Fibroblast of lung (primary cell): Measurements from ENCODE around the gene CIDEC. TPM values are rescaled to one million over a fixed set of nuclear protein-coding genes. Genes with fewer than 3 reads are reported as not detected.

Experiments used
- DNase-seq, 2 donors: peaks; one replicate each; pipeline versions ENCODE4 v3.0.0 to v3.0.0-alpha.2; 2010; ENCODE audit warnings: low read depth in 2 of 2
- H2AFZ ChIP-seq: 2 replicates; pipeline ENCODE4 v1.5.1; 2012; ENCODE audit warnings: low read length, control low read depth, inconsistent platforms
- H3K27ac ChIP-seq: 2 replicates; pipeline ENCODE4 v1.5.1; 2011; ENCODE audit warnings: low read length, control low read depth; ENCODE audit not compliant: insufficient read depth
- H3K27me3 ChIP-seq: 2 replicates; pipeline ENCODE4 v1.5.1; 2011; ENCODE audit warnings: mild to moderate bottlenecking, low read length; ENCODE audit not compliant: control insufficient read depth, insufficient read depth
- H3K36me3 ChIP-seq: 2 replicates; pipeline ENCODE4 v1.5.1; 2011; ENCODE audit warnings: low read length; ENCODE audit not compliant: control insufficient read depth, insufficient read depth
- H3K4me1 ChIP-seq: 2 replicates; pipeline ENCODE4 v1.5.1; 2011; ENCODE audit warnings: low read length; ENCODE audit not compliant: control insufficient read depth, insufficient read depth; ENCODE audit errors: extremely low read depth
- H3K4me2 ChIP-seq: 2 replicates; pipeline ENCODE4 v1.5.1; 2011; ENCODE audit warnings: low read length, control low read depth; ENCODE audit not compliant: insufficient read depth; ENCODE audit errors: extremely low read depth
- H3K4me3 ChIP-seq, 4 experiments: fragments of 200-600 bp in 1 of 4; sonication (generic) in 1 of 4; replicated peaks in 1 of 4; 2 replicates each; pipeline ENCODE4 v1.5.1; 2011 to 2016; ENCODE audit warnings: low read length in 4 of 4, low read depth in 3 of 4, mild to moderate bottlenecking in 3 of 4, control low read depth in 2 of 4, inconsistent platforms in 1 of 4, mixed read lengths in 1 of 4; ENCODE audit not compliant: insufficient read depth in 1 of 4; ENCODE audit errors: control extremely low read depth in 1 of 4
- H3K79me2 ChIP-seq: 2 replicates; pipeline ENCODE4 v1.5.1; 2012; ENCODE audit warnings: mild to moderate bottlenecking, low read length, inconsistent platforms; ENCODE audit not compliant: control insufficient read depth, insufficient read depth
- H3K9ac ChIP-seq: 2 replicates; pipeline ENCODE4 v1.5.1; 2011; ENCODE audit warnings: mild to moderate bottlenecking, low read length, control low read depth; ENCODE audit not compliant: insufficient read depth
- H3K9me3 ChIP-seq: 2 replicates; pipeline ENCODE4 v1.5.1; 2012; ENCODE audit warnings: low read depth, low read length; ENCODE audit not compliant: control insufficient read depth, insufficient read depth
- H4K20me1 ChIP-seq: 2 replicates; pipeline ENCODE4 v1.5.1; 2011; ENCODE audit warnings: low read length; ENCODE audit not compliant: control insufficient read depth, insufficient read depth; ENCODE audit errors: extremely low read depth
- EZH2 ChIP-seq: IDR thresholded peaks from 2 replicates; pipeline ENCODE4 v1.5.1; 2012; ENCODE audit warnings: low read length, control low read depth, mild to moderate bottlenecking; ENCODE audit errors: missing control alignments
- polyA plus RNA-seq, 2 donors: library from polyadenylated mRNA; depleted of rRNA in 1 of 2; stranded (reverse) in 1 of 2; unstranded in 1 of 2; fragments of >200 nt; gene quantifications; 2 replicates each; pipeline ENCODE4 v1.2.1, GENCODE V29; 2011 to 2012; ENCODE audit warnings: missing spikeins in 1 of 2
- total RNA-seq: library from RNA; depleted of rRNA; stranded (reverse); fragments of >200 nt; gene quantifications from 2 replicates; pipeline ENCODE4 v1.2.1, GENCODE V29; 2014
- TF ChIP-seq, protein P1 (sequence below), 2 donors: IDR thresholded peaks in 1 of 2; conservative IDR thresholded peaks in 1 of 2; 1 replicate in 1 of 2; 2 replicates in 1 of 2; pipeline ENCODE4 v1.5.1; 2011 to 2012; ENCODE audit warnings: low read length in 2 of 2, control low read depth in 1 of 2, inconsistent platforms in 1 of 2, low read depth in 1 of 2, mild to moderate bottlenecking in 1 of 2

Gene CIDEC
- total and polyA plus RNA-seq, 2 donors (not counting 1 experiment from before 2014, with no cell fraction given), result 0.08 to 0.17 TPM

DNA sequence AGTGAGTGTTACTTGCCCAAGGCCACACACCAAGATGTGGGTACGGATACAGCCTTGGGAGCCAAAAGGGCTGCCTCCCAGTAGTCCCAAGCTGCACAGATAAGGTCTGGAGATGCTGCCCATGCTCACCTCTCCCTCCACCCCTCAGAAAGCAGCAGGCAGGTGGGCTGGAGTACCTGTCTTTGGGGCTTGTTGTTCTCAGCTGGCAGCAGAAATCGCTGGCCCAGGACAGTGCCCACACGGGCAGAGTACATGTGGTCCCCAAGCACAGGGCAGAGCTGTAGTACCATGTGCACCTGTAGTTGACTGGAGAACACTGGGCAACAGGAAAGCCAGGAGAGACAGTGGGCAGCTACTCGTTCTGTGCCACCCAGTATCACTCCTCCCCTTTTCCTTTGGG, 41.2 kb downstream of the CIDEC start:
- Histone ChIP-seq H3K9ac (no peak overlapping the region), H4K20me1 (no peaks in the 10 kb centered on the region), H3K4me3 (no peak overlapping the region), H3K4me1 (no peaks in the 10 kb centered on the region), H3K36me3 (peaks cover 8% of the 10 kb centered on the region), H3K79me2 (no peaks in the 10 kb centered on the region), H3K9me3 (no peaks in the 10 kb centered on the region), H3K27ac (no peak overlapping the region), H2AFZ (no peak overlapping the region), H3K27me3 (no peaks in the 10 kb centered on the region), H3K4me2 (no peak overlapping the region)
- TF ChIP-seq, protein P1, sequence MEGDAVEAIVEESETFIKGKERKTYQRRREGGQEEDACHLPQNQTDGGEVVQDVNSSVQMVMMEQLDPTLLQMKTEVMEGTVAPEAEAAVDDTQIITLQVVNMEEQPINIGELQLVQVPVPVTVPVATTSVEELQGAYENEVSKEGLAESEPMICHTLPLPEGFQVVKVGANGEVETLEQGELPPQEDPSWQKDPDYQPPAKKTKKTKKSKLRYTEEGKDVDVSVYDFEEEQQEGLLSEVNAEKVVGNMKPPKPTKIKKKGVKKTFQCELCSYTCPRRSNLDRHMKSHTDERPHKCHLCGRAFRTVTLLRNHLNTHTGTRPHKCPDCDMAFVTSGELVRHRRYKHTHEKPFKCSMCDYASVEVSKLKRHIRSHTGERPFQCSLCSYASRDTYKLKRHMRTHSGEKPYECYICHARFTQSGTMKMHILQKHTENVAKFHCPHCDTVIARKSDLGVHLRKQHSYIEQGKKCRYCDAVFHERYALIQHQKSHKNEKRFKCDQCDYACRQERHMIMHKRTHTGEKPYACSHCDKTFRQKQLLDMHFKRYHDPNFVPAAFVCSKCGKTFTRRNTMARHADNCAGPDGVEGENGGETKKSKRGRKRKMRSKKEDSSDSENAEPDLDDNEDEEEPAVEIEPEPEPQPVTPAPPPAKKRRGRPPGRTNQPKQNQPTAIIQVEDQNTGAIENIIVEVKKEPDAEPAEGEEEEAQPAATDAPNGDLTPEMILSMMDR (conservative IDR thresholded peaks at IDR 0.05 in 1 of 2, IDR thresholded peaks at IDR 0.05 in 1 of 2; ENCODE audit: low read depth in 1 of 2, low read length in 2 of 2), result no peak
- TF ChIP-seq EZH2, result no peak
- DNase-seq, result no peak

DNA sequence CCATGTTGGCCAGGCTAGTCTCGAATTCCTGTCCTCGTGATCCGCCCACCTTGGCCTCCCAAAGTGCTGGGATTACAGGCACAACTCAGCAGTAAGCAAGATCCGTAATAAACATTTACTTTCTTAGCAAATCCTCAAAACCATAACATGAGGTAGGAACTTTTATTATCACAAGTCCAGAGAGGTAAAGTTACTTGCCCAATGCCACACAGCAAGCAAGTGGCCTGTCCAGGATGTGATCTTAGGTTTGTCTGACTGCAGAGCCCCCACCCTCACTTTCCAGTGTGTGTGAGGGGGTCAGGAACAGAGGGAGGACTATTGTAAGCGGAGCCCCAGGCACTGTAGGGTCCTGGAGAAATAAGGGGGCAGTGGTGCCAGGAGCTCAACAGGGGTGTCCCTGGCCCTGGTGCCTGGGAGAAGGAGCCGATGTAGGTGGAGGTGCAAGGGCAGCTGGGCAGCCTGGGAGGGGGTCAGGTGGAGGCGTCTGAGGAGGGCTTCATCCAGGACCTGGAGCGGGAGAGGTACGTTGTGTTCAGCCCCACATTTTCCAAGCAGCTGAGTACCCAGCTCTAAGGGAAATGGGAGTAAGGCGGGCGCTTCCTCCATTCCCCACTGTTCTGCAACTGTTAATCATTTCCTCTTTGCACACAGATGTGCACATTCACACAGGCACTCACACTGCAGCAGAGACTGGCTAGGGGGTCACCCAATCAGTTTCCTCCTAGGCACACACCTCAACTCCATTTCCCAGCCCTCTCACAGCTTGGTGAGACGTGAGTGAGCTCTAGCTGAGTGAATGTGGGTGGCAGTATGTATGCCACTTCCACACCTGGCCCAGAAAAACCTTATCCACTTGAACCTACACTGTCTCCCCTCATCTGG, 42.1 kb downstream of the CIDEC start:
- no peaks in the 10 kb centered on the region for H3K9me3 ChIP-seq
- H3K27ac ChIP-seq, result no peak overlapping the region
- no peaks in the 10 kb centered on the region for H3K27me3 ChIP-seq
- no peaks in the 10 kb centered on the region for H3K4me1 ChIP-seq
- no peak overlapping the region for H3K4me2 ChIP-seq
- H2AFZ ChIP-seq, result no peak overlapping the region
- H4K20me1 ChIP-seq, result no peaks in the 10 kb centered on the region
- H3K79me2 ChIP-seq, result no peaks in the 10 kb centered on the region
- no peak for DNase-seq
- no peak overlapping the region for H3K9ac ChIP-seq
- TF ChIP-seq, protein P1 (conservative IDR thresholded peaks at IDR 0.05 in 1 of 2, IDR thresholded peaks at IDR 0.05 in 1 of 2; ENCODE audit: low read depth in 1 of 2, low read length in 2 of 2), result no peak
- TF ChIP-seq EZH2, result no peak
- H3K36me3 ChIP-seq, result peaks cover 9% of the 10 kb centered on the region
- H3K4me3 ChIP-seq, result no peak overlapping the region

DNA sequence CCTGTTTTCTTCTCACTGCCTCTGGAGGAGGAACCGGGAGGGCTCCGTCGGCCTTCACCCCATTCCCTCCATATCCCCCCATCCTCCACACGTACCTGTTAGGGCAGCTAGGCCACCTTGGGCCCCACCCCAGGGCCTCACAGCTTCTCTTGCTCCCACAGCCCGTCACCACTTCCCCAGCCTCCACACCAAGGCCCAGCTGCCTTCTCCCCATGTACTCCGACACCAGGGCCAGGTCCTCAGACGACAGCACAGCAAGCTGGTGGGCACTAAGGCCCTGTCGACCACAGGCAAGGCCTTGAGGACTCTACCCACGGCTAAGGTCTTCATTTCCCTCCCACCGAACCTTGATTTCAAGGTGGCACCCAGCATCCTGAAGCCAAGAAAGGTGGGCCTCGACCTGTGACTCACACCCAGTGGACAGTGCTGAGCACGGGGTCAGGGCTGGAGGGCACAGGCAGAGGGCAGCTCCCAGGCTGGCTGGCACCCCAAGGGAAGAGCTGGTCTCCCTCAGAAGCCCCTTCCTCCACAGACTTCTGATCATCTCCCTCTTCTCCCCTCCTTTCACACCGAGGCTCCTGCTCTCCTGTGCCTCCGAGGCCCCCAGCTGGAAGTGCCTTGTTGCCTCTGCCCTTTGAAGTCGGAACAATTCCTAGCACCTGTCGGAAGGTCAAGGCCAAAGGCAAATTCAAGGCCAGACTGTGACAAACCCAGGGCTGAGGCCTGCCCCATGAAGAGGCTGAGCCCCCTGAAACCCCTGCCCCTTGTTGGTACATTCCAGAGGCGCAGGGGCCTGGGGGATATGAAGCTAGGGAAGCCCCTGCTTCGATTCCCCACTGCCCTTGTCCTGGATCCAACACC, 45.3 kb downstream of the CIDEC start:
- H3K79me2 ChIP-seq, result no peaks in the 10 kb centered on the region
- no peak overlapping the region for H3K4me3 ChIP-seq
- H3K9ac ChIP-seq, result no peak overlapping the region
- no peaks in the 10 kb centered on the region for H3K4me1 ChIP-seq
- no peaks in the 10 kb centered on the region for H3K27me3 ChIP-seq
- no peaks in the 10 kb centered on the region for H3K9me3 ChIP-seq
- H3K36me3 ChIP-seq, result peaks cover 5% of the 10 kb centered on the region
- no peak for TF ChIP-seq EZH2
- H4K20me1 ChIP-seq, result no peaks in the 10 kb centered on the region
- no peak overlapping the region for H2AFZ ChIP-seq
- no peak overlapping the region for H3K27ac ChIP-seq
- DNase-seq, result no peak
- H3K4me2 ChIP-seq, result no peak overlapping the region
